Heart left ventricle (tissue), 13 donors: ENCODE measurements around the gene OR4P4.

ENCODE experiments used
- CTCF ChIP-seq, 12 donors: fragments of 200-600 bp; sonication (generic) in 4 of 12; IDR thresholded peaks; one replicate each; pipeline versions ENCODE4 v1.5.0 to v1.8.0; 2018 to 2022; ENCODE audit warnings: antibody characterized with exemption in 12 of 12, mild to moderate bottlenecking in 5 of 12
- POLR2A ChIP-seq, 2 donors: fragments of 450-650 bp; IDR thresholded peaks; one replicate each; pipeline ENCODE4 v1.6.1; 2017; ENCODE audit warnings: antibody characterized with exemption in 2 of 2, mild to moderate bottlenecking in 2 of 2, moderate library complexity in 2 of 2
- donor health status: ischemic (EF 13 %, LVEDD 7.1; RV severe dilation, severe dysfunction).
- donor health status: DM: no; HTN: yes; CAD: no.
- donor health status: DM: no; HTN: no; CAD: no.
- donor health status: ischemic (EF 25% LVEDD 6.9; RV normal size, moderate dysfunction).
- donor health status: ischemic (EF 25% LVEDD 5.7; RV mildly dilated, moderate dysfunction).
- donor health status: ischemic (EF 35%, LVEDD 5.7; RV mildly dilated, moderate dysfunction).
- donor health status: nonischemic (EF 11% LVEDD 7.7; RV severe dilation, severe dysfunction).
- donor health status: DM: yes; HTN: yes; CAD: no.
- donor health status: PGD.
- donor health status: ischemic (EF 29% LVEDD 5.4; RV normal size, mild dysfunction).
- donor health status: nonischemic (EF 23%, LVEDD 6.1; RV moderate dilation, normal function).

- no peak for TF ChIP-seq CTCF (IDR thresholded peaks at IDR 0.05)
- TF ChIP-seq POLR2A (IDR thresholded peaks at IDR 0.05), result no peak
These were observed 10.4 kb upstream of the OR4P4 start for GRCh38 chr11:55624531-55624930.
